ACHN (cell line): ENCODE data around the gene IGF1.

Experiments used
- DNase-seq: peaks from one replicate; pipeline ENCODE4 v3.0.0-alpha.2; 2015
- in situ Hi-C: cut with HindIII; loops from 2 replicates; pipeline ENCODE4 v1.10.0; 2017; ENCODE audit warnings: low sequenced_read_pairs, low pct_ligation_motif_present, low pct_unique_long_range_greater_than_20kb

Gene IGF1

DNA sequence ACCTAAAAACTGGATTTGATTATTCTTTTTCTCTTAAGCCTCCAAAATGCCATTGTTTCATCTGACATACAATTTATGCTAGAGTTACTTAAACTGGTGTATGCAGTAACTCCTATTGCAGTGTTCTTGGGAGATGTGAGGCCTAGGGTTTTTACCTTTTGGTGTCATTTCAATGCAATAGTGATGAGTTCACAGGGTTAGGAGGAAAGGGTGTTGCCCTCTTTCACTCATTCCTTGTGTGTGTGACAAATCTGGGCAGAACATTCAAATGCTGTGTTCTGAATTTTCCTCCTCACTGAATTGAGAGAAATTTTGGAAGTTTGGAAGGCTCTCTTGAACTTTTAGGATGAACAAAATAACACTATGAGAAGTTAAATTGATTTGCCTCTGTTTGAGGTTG, 69.9 kb downstream of the IGF1 start:
- DNase-seq = no peak
- in situ Hi-C loops = no loop called here

DNA sequence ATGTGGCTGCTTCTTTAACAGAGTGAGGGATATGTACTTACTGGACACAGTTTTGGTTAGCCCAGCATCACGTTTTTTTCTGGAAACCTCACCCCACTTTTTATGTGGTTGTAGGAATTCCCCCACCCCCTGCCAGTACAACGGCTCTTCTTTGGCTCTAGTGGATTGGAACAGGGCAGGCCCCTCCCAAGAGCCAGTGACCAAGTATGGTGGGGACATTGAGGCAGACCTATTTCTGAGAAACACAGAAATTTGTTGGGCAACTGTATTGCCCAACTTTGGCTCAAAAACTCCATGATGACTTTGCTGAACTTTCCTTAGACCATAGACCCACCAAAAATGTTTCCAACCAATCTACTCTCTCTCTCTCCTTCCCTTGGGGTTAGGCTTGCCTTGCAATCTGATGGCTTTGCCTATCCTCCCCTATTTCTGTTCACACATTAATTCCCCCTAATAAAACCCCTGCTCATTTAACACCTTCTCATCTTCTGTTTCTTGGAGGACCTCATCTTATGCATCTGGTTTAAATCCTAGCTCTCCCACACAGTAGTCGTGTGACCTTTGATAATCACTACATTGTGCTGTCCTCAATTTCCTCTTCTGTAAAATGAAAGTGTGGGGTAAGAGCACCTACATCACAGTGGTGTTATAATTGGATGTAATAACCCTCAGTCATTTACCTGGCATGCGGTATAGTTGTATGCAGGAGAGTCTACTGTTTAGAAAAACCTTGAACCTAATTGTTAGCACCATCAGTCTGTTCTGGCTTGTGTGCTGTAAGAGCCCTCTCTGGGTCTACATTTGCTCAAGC, 71.7 kb downstream of the IGF1 start:
- DNase-seq = no peak
- in situ Hi-C loops = no loop called here

DNA sequence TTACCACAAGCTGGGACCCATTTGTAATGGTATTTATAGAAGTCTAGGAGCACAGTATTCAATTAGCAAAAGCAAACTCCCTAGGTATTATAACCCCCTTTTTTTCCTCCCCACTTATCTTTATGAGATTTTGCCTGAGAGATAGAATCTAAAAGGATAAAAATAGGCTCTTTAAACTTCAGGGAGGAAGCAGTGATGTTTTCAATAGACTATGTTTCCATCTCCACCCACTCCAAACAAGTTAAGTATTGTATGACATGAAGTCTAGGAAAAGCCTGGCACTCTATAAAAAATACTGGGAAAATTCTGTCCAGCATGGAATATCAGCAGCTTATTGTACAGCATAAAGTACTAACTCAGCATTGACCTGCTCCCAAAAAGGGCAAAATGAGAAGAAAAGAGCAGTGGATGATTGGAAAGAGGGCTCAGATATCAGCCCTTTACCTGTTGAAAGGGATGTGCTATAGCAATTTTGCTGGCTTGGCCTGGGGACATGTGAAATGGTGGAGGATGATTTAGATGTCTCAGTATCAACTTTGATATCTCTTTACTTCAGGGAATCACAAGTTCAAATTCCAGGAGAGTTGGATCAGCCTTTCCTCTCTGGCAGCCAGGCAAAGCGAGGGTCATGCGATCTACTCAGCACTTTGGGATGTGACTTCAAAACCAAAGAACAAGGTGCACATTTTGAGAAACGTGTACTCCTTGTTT, 72.4 kb downstream of the IGF1 start:
- in situ Hi-C loops = no loop called here
- no peak for DNase-seq

DNA sequence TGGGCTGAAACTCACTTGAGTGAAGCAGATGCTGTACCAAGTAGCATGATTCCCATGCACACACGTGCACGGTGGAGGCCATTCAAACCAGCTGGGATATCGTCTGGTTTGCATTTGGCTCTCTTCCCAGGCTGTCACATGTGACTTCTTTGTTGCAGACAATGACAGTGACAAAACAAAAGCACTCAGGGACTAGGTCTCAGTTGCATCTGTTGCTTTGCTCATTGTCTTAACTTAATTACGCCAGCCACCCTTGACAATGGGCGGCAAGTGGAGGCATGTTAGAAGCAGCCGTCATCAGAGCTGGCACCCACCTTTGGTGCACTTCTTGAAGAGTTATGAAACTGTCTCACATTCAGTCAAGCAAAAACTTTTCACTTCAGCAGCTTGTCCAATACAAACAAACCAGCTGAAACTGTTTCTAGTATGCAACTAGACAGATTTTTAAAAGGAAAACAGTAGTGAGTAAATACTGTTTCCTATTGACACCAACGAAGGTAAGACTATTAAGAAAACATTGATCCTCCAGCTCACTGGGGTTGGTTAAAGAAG, 74.3 kb downstream of the IGF1 start:
- in situ Hi-C loops = no loop called here
- DNase-seq = no peak

DNA sequence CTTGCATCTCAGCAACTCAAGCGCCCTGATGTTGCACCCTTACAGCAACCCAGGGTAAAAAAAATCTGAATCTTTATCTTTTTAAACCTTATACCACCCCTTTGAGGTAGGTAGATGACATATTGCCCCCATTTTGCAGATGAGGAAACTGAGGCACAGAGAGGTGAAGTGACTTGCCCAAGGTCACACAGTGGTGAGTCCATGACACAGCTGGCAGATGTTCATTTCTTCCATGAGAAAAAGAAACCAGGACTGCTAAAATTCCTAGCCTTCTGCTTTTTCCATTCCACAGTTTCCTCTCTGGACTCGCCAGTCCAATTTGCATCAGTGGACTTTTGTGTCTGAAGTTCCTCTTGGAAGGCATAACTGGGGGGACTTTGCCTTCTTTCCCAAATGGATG, 79.3 kb downstream of the IGF1 start:
- in situ Hi-C loops = no loop called here
- no peak for DNase-seq

DNA sequence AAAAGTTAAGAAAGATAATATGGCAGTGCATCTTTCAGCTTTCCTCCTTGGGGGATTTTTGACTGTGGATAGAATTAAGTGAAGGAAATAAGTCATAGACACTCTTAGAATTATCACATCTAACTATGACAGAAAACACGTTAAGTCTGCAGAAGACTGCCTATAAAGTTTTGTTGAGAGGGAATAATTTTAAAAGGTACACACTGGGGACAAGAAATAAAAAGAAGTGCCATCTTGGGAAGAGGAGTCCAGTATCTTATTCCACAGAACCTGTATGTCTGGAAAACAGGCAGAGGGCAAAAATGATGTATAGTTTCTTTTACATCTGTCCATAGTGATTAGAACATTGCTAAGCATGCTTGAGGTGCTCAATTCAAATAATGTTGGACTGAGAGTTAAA, 80.7 kb downstream of the IGF1 start:
- in situ Hi-C loops = no loop called here
- no peak for DNase-seq

DNA sequence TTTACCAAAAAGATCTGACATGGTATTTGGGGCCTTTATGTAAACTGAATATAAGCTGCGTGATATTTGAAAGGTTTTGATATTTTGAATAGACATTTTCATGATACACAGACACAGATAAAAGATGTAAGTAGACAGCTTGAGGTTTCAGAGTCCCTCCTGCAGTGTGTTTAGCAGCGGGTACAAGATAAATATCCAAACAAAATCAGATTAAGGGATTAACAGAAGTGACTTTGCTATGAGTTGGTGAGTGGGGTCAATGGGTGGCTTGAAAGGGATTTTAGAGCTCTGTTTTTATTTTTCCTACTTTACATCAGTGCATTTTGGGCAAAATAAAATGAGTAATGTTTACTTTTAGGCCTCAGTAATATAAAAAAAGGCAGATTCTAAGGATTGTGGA, 84.1 kb downstream of the IGF1 start:
- no peak for DNase-seq
- in situ Hi-C loops = no loop called here

DNA sequence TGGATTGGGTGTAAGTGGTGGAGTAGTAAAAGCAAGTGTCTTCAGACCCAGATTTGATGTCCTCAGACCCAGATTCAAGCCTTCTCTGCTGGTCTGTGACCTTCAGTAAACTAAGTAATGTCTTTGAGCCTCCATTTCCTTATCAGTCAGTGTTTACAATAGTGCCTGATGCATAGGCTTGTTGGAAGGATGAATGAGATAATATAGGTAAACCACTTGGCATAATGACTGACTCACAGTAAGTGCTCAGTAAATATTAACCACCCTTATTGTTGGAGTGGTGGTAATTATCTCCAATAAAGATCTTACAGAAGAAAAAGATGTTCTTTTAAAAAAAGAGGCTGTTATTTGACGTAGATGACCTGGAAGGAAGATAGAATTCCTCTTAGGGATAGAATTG, 86.2 kb downstream of the IGF1 start:
- in situ Hi-C loops = no loop called here
- no peak for DNase-seq

DNA sequence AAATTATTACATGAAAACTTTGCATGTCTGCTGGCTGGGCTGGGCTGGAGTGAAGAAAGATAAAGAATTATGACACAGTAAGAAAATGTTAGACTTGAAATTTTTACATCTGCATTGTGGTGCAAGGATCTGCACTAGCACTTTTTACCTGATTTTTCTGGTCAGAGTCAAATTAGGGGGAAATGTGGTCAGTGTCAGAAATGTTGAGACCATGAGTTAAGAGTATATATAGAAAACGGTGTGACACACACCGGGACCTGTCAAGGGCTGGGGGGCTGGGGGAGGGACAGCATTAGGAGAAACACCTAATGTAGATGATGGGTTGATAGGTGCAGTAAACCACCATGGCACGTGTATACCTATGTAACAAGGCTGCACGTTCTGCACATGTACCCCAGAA, 90.3 kb downstream of the IGF1 start:
- no peak for DNase-seq
- in situ Hi-C loops = no loop called here

DNA sequence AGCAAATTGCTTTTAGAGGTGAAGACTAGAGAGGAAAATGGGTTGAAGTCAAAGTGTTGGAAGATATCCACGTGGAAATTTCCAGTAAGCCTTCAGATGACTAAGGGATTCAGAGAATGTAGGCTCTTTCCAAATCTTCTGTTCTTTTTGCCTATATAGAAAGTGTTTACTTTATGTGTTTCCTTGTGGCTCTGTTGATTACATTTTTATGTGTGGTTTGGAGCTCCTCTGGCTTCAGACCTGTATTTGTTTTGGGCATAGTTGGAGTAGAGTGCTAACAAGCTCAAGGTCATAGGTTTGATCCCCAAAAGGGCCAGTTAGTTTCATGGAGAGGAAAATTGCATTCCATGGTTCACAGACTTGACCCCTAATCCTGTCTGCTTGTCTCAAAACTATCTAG, 91.9 kb downstream of the IGF1 start:
- in situ Hi-C loops = no loop called here
- DNase-seq = no peak

DNA sequence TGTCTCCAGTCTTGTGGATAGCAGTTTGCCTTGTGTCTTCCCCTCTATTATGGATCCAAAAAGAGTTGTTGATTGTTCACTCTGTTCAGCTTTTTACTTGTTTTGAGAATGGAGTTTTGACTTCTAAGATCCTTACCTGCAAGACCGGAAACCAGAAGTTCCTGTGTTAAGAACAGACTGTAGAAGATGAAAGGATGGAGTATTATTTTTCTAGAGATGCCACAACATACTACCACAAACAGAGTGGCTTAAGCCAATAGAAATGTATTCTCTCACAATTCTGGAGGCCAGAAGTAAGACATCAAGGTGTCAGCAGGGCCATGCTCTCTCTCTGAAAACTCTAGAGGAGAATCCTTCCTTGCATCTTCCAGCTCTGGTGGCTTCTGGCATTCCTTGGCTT, 95.0 kb downstream of the IGF1 start:
- in situ Hi-C loops = no loop called here
- DNase-seq = no peak

DNA sequence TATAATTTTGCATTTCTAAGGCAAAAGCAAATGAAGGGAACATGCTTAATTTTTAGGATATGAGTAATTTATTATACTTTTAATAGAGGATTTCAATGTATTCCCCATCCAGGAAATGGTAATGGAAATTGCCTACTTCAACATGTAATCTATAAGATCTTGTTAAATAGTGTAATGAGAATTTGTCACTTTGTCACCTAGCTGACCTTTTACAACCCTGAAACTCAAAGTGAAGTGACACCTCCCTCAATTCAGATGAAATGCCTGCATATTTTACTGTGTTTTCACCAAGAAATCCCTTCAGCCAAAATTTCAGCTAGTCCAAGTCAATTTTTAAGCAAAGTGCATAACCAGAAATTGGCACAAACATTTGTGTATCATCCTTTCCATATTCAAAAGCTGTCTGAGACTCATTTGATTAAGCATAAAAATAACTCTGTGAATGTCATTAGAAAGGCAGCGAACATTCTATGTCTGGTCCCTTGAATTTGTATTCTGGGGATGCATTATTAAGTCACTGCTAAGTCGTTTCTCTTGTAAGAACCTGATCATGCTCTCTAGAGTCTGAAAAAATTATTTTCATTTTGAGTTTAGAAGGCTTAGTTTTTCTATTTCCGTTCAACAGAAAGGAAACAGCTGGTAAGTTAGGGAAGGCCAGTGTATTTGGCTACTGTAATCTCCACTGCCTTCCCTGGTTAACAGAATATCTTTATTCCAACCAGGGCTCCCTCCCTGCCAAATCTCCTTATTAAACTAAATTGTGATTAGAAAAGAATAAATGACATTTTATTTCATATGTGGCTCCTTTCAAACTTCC, 100.8 kb downstream of the IGF1 start:
- in situ Hi-C loops = no loop called here
- DNase-seq = no peak

DNA sequence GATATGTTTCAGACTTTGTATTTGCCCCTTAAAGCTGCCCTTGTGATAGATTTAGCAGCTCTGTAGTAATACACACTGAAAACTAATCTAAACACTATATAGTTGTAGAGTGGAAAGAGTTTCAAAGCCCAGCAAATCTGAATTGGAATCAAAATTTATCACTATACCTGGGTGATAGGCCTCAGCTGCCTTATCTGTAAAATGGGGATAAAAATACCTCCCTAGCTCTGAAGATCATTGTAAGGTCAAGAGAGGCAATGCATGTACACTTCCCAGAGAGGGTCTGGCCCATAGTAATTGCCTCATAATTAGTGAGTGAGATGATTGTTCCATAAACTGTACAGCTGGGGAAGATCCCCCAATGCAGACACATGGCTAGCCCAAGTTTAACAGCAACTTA, 103.6 kb downstream of the IGF1 start:
- in situ Hi-C loops = no loop called here
- no peak for DNase-seq

DNA sequence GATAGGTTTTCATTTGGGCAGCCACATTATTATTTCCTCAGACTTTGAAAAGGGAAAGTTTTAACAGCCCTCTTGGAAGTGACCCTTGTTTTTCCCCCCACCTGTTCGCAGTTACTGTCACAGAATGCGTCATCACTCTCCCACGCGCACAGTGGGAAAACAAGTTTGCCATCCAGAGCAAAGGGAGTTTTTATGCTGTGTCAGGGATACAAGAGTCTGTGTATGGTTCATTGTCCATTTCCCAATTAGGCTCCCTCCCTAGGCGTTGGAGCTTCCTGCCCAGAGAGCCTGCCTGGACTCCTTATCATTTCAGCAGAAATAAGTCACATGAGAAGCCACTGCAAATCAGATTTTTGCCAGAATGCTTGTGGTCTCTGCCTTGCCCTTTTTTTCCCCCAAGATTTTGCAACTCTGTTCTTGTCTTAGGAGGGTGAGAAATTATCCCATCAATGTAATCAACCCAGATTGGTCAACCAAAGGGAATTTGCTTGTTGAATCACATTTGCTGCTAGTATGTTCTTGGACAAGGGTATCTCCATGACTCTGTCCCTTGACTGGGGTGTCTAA, 104.1 kb downstream of the IGF1 start:
- DNase-seq = no peak
- in situ Hi-C loops = no loop called here

DNA sequence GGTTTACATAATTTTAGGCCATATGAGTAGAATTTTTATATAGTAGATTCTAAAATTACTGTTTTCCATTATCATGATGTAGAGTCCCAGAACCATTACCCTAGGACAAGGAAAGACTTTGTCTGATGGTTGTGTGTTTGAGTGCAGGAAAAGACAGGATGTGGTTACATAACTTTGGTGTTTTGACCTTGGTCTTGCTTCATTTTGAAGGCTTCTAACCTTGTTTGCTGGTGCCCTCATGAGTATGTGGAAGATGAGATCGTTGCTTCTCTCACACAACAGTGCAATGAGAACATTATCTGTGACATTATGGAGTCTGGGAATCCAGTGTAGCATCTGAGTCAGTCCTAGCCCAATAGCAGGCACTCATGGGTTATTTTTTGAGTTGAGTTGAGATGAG, 106.2 kb downstream of the IGF1 start:
- in situ Hi-C loops = no loop called here
- no peak for DNase-seq

DNA sequence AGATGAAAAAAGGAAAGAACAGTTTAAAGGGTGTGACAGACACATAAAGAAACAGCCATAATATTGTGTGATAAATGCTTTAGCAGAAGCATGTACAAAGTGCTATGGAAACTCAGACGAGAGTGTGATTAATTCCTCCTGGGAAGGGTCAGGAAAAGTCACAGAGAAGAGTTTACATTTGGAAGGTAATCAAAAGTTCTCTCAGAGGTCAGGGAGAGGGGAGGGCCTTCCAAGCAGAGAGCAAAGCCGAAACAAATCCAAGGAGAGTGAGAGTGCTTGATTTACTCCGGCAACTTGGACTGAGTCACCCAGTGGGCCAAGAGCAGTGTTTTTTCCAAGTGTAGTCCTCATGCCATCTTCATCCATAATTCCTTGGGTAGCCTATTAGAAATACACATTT, 108.3 kb downstream of the IGF1 start:
- in situ Hi-C loops = no loop called here
- DNase-seq = no peak

DNA sequence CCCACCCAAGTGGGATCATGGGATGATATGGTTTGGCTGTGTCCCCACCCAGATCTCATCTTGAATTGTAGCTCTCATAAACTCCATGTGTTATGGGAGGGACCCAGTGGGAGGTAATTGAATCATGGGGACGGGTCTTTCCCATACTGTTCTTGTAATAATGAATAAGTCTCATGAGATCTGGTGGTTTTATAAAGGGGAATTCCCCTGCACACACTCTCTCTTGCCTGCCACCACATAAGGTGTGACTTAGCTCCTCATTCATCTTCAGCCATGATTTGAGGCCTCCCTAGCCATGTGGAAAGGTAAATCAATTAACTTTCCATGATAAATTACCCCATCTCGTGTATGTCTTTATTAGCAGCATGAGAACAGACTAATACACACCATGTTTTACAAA, 109.2 kb downstream of the IGF1 start:
- in situ Hi-C loops = no loop called here
- no peak for DNase-seq

DNA sequence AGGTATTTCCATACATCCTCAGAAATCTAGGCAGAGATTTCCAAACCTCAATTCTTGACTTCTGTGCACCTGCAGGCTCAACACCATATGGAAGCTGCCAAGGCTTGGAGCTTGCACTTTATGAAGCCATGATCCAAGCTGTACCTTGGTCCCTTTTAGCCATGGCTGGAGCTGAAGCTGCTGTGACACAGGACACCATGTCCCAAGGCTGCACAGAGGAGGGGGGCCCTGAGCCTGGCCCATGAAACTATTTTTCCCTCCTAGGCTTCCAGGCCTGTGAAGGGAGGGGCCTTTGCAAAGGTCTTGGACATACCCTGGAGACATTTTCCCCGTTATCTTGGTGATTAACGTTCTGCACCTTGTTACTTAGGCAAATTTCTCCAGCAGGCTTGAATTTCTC, 110.5 kb downstream of the IGF1 start:
- DNase-seq = no peak
- in situ Hi-C loops = no loop called here

DNA sequence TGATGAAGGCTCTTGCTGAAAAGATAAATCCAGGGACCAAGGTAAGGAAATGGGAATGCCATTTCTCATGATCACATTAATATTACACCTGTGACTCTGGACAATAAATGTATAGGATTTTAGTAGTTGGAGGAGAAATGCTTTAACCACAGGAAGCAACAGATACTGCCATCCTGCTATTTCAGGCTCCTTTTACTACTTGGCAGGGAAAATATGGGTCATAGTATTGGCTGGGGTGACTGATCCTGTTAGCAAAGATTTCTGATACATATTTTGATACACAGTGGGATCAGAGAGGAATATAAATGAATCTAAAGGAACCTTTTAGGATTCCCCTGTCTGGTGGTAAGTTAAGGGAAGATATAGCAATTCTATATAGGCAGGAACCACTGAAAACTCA, 115.0 kb downstream of the IGF1 start:
- DNase-seq = no peak
- in situ Hi-C loops = no loop called here
